ENCODE data around the gene ONECUT1.

The ONECUT1 gene

GRCh38 chr15:52780172-52780980 lies 9.8 kb downstream of the ONECUT1 start:
- peak in 1 of 2 experiments; percentile 8 for DNase-seq

GRCh38 chr15:52778457-52778856 lies 11.7 kb downstream of the ONECUT1 start:
- DNase-seq, result no peak

- no peak for DNase-seq
These were observed 17.4 kb downstream of the ONECUT1 start for GRCh38 chr15:52772766-52773165.

GRCh38 chr15:52765785-52766184 lies 24.4 kb downstream of the ONECUT1 start:
- DNase-seq, result no peak

GRCh38 chr15:52764731-52765130 lies 25.4 kb downstream of the ONECUT1 start:
- DNase-seq, result no peak

- DNase-seq, result no peak
These were observed 27.5 kb downstream of the ONECUT1 start for GRCh38 chr15:52762621-52763020.

GRCh38 chr15:52760562-52760961 lies 29.6 kb downstream of the ONECUT1 start:
- no peak for DNase-seq

- no peak for DNase-seq
These were observed 30.2 kb downstream of the ONECUT1 start for GRCh38 chr15:52759969-52760368.

- DNase-seq, result no peak
These were observed 32.6 kb downstream of the ONECUT1 start for GRCh38 chr15:52757496-52757895.

GRCh38 chr15:52751522-52751921 lies 38.6 kb downstream of the ONECUT1 start:
- DNase-seq, result no peak

GRCh38 chr15:52749258-52749657 lies 40.9 kb downstream of the ONECUT1 start:
- DNase-seq, result no peak

GRCh38 chr15:52746162-52746757 lies 43.9 kb downstream of the ONECUT1 start:
- DNase-seq, result no peak

GRCh38 chr15:52745326-52746161 lies 44.6 kb downstream of the ONECUT1 start:
- DNase-seq, result no peak

- no peak for DNase-seq
These were observed 51.8 kb downstream of the ONECUT1 start for GRCh38 chr15:52738311-52738710.

GRCh38 chr15:52737720-52738119 lies 52.4 kb downstream of the ONECUT1 start:
- no peak for DNase-seq

GRCh38 chr15:52735231-52736089 lies 54.7 kb downstream of the ONECUT1 start:
- DNase-seq, result peak; percentile 22 to 38

GRCh38 chr15:52734329-52734728 lies 55.8 kb downstream of the ONECUT1 start:
- DNase-seq, result no peak

GRCh38 chr15:52733696-52734255 lies 56.4 kb downstream of the ONECUT1 start:
- no peak for DNase-seq

GRCh38 chr15:52733088-52733487 lies 57.0 kb downstream of the ONECUT1 start:
- no peak for DNase-seq

GRCh38 chr15:52732551-52732950 lies 57.6 kb downstream of the ONECUT1 start:
- no peak for DNase-seq

GRCh38 chr15:52731732-52732470 lies 58.2 kb downstream of the ONECUT1 start:
- no peak for DNase-seq

GRCh38 chr15:52731004-52731403 lies 59.1 kb downstream of the ONECUT1 start:
- DNase-seq, result no peak

All from NCI-H1930 (cell line).